ENCODE data around the gene PILRA.

DNA sequence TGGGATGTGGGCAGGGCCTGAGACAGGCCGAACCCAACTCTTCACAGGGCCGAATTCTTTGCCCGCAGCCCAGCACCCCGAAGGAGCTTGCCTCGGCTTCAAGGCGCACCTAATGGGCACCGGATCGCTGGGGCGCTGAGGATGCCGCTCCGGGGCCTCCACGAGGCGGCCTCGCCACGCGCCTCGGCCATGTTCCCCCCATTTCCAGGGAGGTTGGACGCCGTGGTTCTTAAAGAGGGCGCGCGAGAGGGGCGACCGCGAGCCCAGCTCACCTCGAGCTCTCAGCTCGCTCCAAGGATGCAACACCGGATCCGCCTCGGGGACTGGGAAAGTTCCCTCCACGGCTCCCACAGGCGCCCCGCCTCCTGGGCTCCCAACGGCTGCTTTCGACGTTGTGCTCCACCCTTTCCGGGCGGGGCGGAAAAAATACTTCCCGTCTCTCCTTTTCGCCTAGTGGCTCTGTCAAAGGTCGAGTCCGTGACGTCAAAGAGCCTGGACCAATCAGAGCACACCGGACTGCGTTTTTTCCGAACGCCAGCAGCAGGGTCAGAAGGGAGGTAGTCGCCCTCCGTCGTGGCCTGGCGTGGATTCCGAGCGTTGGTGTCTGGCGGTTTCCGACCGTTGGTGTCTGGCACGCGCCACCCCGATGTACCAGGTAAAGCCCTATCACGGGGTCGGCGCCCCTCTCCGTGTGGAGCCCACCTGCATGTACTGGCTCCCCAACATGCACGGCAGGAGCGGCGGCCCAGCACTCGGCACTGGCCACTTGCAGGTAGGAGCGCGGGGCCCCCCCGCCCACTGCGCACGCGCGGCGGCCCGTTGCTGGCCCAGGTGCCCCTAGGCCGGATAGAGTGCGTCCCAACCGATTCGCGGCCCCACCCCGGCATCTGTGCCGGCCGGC, 37.5 kb upstream of the PILRA start:
- TF ChIP-seq POLR2A (IDR thresholded peaks at IDR 0.05): peak; percentile 98
- TF ChIP-seq, protein P1, sequence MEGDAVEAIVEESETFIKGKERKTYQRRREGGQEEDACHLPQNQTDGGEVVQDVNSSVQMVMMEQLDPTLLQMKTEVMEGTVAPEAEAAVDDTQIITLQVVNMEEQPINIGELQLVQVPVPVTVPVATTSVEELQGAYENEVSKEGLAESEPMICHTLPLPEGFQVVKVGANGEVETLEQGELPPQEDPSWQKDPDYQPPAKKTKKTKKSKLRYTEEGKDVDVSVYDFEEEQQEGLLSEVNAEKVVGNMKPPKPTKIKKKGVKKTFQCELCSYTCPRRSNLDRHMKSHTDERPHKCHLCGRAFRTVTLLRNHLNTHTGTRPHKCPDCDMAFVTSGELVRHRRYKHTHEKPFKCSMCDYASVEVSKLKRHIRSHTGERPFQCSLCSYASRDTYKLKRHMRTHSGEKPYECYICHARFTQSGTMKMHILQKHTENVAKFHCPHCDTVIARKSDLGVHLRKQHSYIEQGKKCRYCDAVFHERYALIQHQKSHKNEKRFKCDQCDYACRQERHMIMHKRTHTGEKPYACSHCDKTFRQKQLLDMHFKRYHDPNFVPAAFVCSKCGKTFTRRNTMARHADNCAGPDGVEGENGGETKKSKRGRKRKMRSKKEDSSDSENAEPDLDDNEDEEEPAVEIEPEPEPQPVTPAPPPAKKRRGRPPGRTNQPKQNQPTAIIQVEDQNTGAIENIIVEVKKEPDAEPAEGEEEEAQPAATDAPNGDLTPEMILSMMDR (IDR thresholded peaks at IDR 0.05): peak in 2 of 3 donors; percentile 8 to 18
